K562 (cell line): ENCODE data around the gene ERAP2. TPM values are rescaled to one million over a fixed set of nuclear protein-coding genes. Genes with fewer than 3 reads are reported as not detected.
A peak's percentile ranks its signal among the peaks of the same experiment; 100 is the strongest.

Experiments used
- ATAC-seq: fragments of 200-7000 bp; cut with Tn5 transposase; 3 replicates; pipeline ENCODE4 v1.9.1; 2020; ENCODE audit warnings: moderate library complexity
- BruUV-seq: library from RNA; stranded (reverse); fragments of 400-500 nt; replicated peaks from 2 replicates; lab custom pipeline; 2021; lab: Mats Ljungman, UMichigan
- CTCF ChIA-PET: fragments of 300-600 bp; formaldehyde crosslinking; extraction: SDS; loops from one replicate; lab custom pipeline; 2021; ENCODE audit warnings: low intra/inter-chr PET ratio; lab: Yijun Ruan, JAX
- POLR2A ChIA-PET: fragments of 300-600, 350-650 bp; sonication (Branson Sonifier 250); formaldehyde crosslinking; extraction: SDS; loops from one replicate; lab custom pipeline; 2021; ENCODE audit warnings: antibody characterized with exemption, inconsistent platforms; lab: Yijun Ruan, JAX
- DNase-seq, 4 experiments: peaks; one replicate each; pipeline versions ENCODE4 v3.0.0 to v3.0.0-alpha.2; 2011 to 2018; ENCODE audit warnings: low spot score in 3 of 4, mixed read lengths in 3 of 4; ENCODE audit errors: extremely low read depth in 1 of 4
- FAIRE-seq: peaks from 2 replicates; lab custom pipeline; 2011; peaks lifted over from hg19 to GRCh38; lab: Jason Lieb, UNC
- H2AFZ ChIP-seq: 2 replicates; pipeline ENCODE4 v1.6.0; 2011; ENCODE audit warnings: low read depth, low read length, control low read depth, inconsistent platforms
- H3K27ac ChIP-seq: fragments of 200-600 bp; 3 replicates; pipeline ENCODE4 v1.8.0; 2011; ENCODE audit warnings: low read depth, mild to moderate bottlenecking, control low read depth, inconsistent platforms, low read length, moderate library complexity, mixed read lengths; ENCODE audit errors: extremely low read depth
- H3K27me3 ChIP-seq, 2 experiments: fragments of 300-600 bp in 1 of 2; 2 replicates in 1 of 2; 3 replicates in 1 of 2; pipeline versions ENCODE4 v1.6.0 to v1.8.0; 2011; ENCODE audit warnings: inconsistent platforms in 2 of 2, low read length in 2 of 2, mild to moderate bottlenecking in 1 of 2, mixed read lengths in 1 of 2, moderate library complexity in 1 of 2; ENCODE audit not compliant: control insufficient read depth in 2 of 2, insufficient read depth in 2 of 2
- H3K36me3 ChIP-seq: fragments of 300-600 bp; 3 replicates; pipeline ENCODE4 v1.8.0; 2011; ENCODE audit warnings: mild to moderate bottlenecking, low read length, inconsistent platforms; ENCODE audit not compliant: control insufficient read depth, insufficient read depth
- H3K4me1 ChIP-seq, 2 experiments: fragments of 200-600 bp in 1 of 2; replicated peaks in 1 of 2; 2 replicates in 1 of 2; 3 replicates in 1 of 2; pipeline versions ENCODE4 v1.5.1 to v1.8.0; 2011; ENCODE audit warnings: inconsistent platforms in 2 of 2, low read length in 2 of 2, mild to moderate bottlenecking in 1 of 2, mixed read lengths in 1 of 2, moderate library complexity in 1 of 2; ENCODE audit not compliant: control insufficient read depth in 2 of 2, insufficient read depth in 2 of 2
- H3K4me2 ChIP-seq: 2 replicates; pipeline ENCODE4 v1.6.1; 2011; ENCODE audit warnings: low read length, control low read depth, inconsistent platforms, mixed read lengths; ENCODE audit not compliant: insufficient read depth
- H3K4me3 ChIP-seq: fragments of 200-600 bp; sonication (generic), shearing (Covaris generic); 2 replicates; pipeline ENCODE4 v1.5.1; 2016; ENCODE audit warnings: control low read depth, inconsistent platforms
- H3K79me2 ChIP-seq: fragments of 200-600 bp; 3 replicates; pipeline ENCODE4 v1.8.0; 2011; ENCODE audit warnings: low read length, inconsistent platforms; ENCODE audit not compliant: control insufficient read depth, insufficient read depth
- H3K9ac ChIP-seq, 2 experiments: 2 replicates each; pipeline versions ENCODE4 v1.6.0 to v1.6.1; 2011; ENCODE audit warnings: low read depth in 2 of 2, low read length in 2 of 2, control low read depth in 1 of 2, inconsistent platforms in 1 of 2, mild to moderate bottlenecking in 1 of 2, mixed read lengths in 1 of 2; ENCODE audit not compliant: insufficient read depth in 1 of 2
- H3K9me1 ChIP-seq: one replicate; pipeline ENCODE4 v1.6.0; 2011; ENCODE audit warnings: inconsistent platforms, mild to moderate bottlenecking, low read length, moderate library complexity; ENCODE audit not compliant: control insufficient read depth, insufficient read depth
- H3K9me3 ChIP-seq: replicated peaks from 2 replicates; pipeline ENCODE4 v1.5.1; 2011; ENCODE audit warnings: low read depth, low read length, inconsistent platforms; ENCODE audit not compliant: control insufficient read depth, insufficient read depth
- H4K20me1 ChIP-seq: replicated peaks from 2 replicates; pipeline ENCODE4 v1.6.1; 2011; ENCODE audit warnings: low read length, inconsistent platforms, mixed read lengths; ENCODE audit not compliant: control insufficient read depth, insufficient read depth
- CHD1 ChIP-seq: fragments of 200-600 bp; sonication (generic); IDR thresholded peaks from one replicate; pipeline ENCODE4 v1.6.1; 2012; ENCODE audit warnings: mild to moderate bottlenecking, moderate library complexity, low read length, inconsistent platforms
- CREBBP ChIP-seq: IDR thresholded peaks from one replicate; pipeline ENCODE4 v1.6.1; 2012; ENCODE audit warnings: low read depth, mild to moderate bottlenecking, control low read depth, inconsistent platforms, low read length
- NFE2 ChIP-seq: IDR thresholded peaks from 2 replicates; pipeline ENCODE4 v1.6.1; 2014; ENCODE audit warnings: antibody characterized with exemption, low read depth
- PTTG1 ChIP-seq: fragments of 450-650 bp; IDR thresholded peaks from 2 replicates; pipeline ENCODE4 v1.6.1; 2016; ENCODE audit warnings: low read depth, mild to moderate bottlenecking, missing genetic modification characterization, missing compliant biosample characterization
- RBM34 ChIP-seq: fragments of 200-400 bp; formaldehyde crosslinking; IDR thresholded peaks from 2 replicates; pipeline ENCODE4 v1.6.1; 2018; ENCODE audit warnings: low read length, borderline replicate concordance; ENCODE audit not compliant: insufficient read depth
- USF2 ChIP-seq: sonication (generic); formaldehyde crosslinking; IDR thresholded peaks from 2 replicates; pipeline ENCODE4 v1.5.0; 2020; ENCODE audit warnings: missing genetic modification reagents
- whole genome bisulfite sequencing: fragments of 100-300 bp; shearing (Covaris generic); methylation state at CpG from one replicate; pipeline ENCODE4 v1.1.6; 2016; ENCODE audit warnings: low coverage, mixed read lengths; ENCODE audit not compliant: insufficient coverage; ENCODE audit errors: missing lambda C conversion rate; 5-methylcytosine and 5-hydroxymethylcytosine counted together
- in situ Hi-C: fragments of 300-500 bp; cut with MboI; formaldehyde crosslinking; loops from 4 replicates; pipeline ENCODE4 v1.15.0; 2018; ENCODE audit warnings: inconsistent platforms, mixed read lengths
- intact Hi-C: fragments of 100-400 bp; cut with micrococcal nuclease; formaldehyde crosslinking; loops from 2 replicates; pipeline ENCODE4 v1.14.2; 2022
- polyA plus RNA-seq, 8 experiments: library from polyadenylated mRNA; depleted of rRNA in 4 of 8; stranded (reverse) in 5 of 8; unstranded in 3 of 8; fragments of >200 nt; fragmentation: Nextera tagmentation in 2 of 8; fragmentation: Illumina TruSeq in 1 of 8; extraction: Ambion mirVana in 2 of 8; extraction: Trizol in 1 of 8; gene quantifications; 2 replicates each; pipeline versions ENCODE4 v1.2.1 to v1.2.3, GENCODE V29; 2011 to 2014; ENCODE audit warnings: inconsistent platforms in 1 of 8, missing spikeins in 1 of 8
- total RNA-seq, 7 experiments: library from RNA; depleted of rRNA in 6 of 7; stranded (reverse); fragments of >200 nt in 6 of 7; fragmentation: Illumina TruSeq in 2 of 7; extraction: Trizol in 2 of 7; gene quantifications; 2 replicates each; pipeline versions ENCODE4 v1.2.1 to v1.2.3, GENCODE V29; 2011 to 2021; ENCODE audit warnings: low replicate concordance in 1 of 7

The ERAP2 gene
- total and polyA plus RNA-seq, 9 of the 15 experiments (the other 6 are each of a cell fraction or from before 2014, with no cell fraction given) = 0.93 to 4.0 (median 2.1) TPM

DNA sequence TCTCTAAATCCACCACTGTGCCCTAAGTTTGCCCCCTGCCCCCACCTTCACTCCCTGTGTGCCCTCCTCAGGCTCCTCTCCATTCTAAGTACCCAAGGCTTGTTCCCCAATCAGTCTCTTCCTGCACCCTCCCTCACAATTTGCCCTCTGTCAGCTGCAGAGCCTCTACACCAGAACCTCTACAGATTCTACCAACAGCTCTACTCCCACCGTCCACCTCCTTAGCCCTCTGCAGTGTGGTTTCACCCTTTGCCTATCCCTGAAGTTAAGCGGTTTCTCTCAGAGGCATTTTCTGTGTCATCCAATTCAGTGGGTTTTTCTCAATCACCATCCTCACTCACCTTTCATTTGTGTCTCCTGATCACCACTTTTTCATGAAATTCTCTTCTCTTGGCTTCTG, 13.2 kb upstream of the ERAP2 start:
- BruUV-seq = no TSS peak
- Histone ChIP-seq H3K4me1 (no peaks in the 10 kb centered on the region), H3K36me3 (no peaks in the 10 kb centered on the region), H3K9ac (no peak overlapping the region), H3K9me1 (no peaks in the 10 kb centered on the region), H3K27ac (no peak overlapping the region), H2AFZ (no peak overlapping the region), H3K4me3 (no peak overlapping the region), H3K9me3 (no peaks in the 10 kb centered on the region), H3K79me2 (no peaks in the 10 kb centered on the region), H3K27me3 (no peaks in the 10 kb centered on the region), H4K20me1 (no peaks in the 10 kb centered on the region), H3K4me2 (no peak overlapping the region)
- FAIRE-seq (no peak), DNase-seq (no peak), ATAC-seq (peak; percentile 46; the same call in 2 of the 3 replicates)
- intact Hi-C loops (loop anchor here (5.0 kb wide), 2 partner anchors 111 to 251 kb away; no protein-coding TSS in a partner anchor), in situ Hi-C loops (no loop called here)
- WGBS = 12% methylated on average over 2 of the region's 2 CpGs
- ChIA-PET CTCF (no interaction called here), POLR2A (interaction anchor here (1.3 kb wide), 1 partner anchor 11 kb away, joined by 3 read pairs; no protein-coding TSS in a partner anchor)
- TF ChIP-seq NFE2 (no peak), USF2 (CRISPR knock-in tag) (no peak), PTTG1 (tag) (no peak), RBM34 (no peak), CREBBP (no peak), CHD1 (no peak)
